Measurements from ENCODE around the gene LVRN.

The LVRN gene

GRCh38 chr5:116025866-116026265 lies 63.6 kb downstream of the LVRN start:
- no peak for DNase-seq

GRCh38 chr5:116032094-116032517 lies 69.8 kb downstream of the LVRN start, which contains the start of gene ARL14EPL:
TSS of gene ARL14EPL (plus strand) at chr5:116032472. CDS start at chr5:116051466, 18,994 bp downstream.
- DNase-seq = no peak

DNA sequence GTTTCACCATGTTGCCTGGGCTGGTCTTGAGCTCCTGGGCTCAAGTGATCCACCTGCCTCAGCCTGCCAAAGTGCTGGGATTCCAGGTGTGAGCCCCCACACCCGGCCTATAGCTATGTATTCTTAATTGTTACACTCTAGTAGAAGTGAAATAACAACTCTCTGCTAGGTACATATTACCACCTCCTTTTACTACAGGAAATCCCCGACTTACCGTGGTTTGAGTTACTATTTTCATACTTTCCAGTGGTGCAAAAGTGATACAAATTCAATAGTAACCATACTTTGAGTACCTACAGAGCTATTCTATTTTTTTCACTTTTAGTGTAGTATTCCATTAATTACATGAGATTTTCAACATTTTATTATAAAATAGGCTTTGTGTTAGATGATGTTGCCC lies 70.7 kb downstream of the LVRN start:
- no peak for DNase-seq

DNA sequence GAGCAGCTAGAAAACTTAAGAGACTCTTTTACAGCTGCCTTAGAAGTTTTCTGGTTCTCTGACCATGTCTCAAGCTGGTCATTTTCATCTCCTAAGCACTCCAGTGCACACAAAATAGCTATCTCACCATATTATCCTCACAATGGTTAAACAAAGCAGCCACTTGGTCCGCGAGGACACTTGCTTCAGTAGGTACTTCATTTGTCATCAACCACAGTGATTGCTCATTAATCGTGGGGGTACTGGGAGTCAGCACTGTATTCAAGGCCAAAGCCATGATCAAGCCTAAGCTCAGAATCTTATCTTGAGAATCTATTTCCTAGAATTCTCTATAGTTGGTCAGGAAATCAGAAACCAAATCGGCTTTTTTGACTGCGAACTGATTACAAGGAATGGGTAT lies 72.8 kb downstream of the LVRN start:
- no peak for DNase-seq

- no peak for DNase-seq
Observed at GRCh38 chr5:116037236-116037822, 75.1 kb downstream of the LVRN start.

GRCh38 chr5:116038817-116039216 lies 76.5 kb downstream of the LVRN start:
- DNase-seq = no peak

GRCh38 chr5:116042375-116042774 lies 80.1 kb downstream of the LVRN start:
- DNase-seq = no peak

- no peak for DNase-seq
Observed at GRCh38 chr5:116044073-116044472, 81.8 kb downstream of the LVRN start.

DNA sequence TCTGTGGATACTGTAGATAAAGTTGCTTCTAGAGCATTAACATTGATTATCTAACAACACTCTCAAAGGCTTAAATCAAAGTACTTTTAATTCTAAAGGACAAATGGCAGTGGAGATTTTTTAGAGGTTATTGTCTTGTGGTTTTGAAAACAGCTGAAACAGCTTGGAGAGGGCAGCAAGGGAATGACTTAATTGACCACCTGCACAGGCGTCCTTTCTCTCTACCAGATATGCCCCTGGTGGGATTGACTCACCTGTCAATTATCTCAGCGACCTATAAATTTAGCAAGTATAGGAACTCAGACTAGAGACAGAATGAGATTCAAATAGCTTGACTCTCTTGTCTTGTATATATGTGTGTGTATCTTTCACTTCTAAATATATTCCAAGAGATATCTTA lies 83.5 kb downstream of the LVRN start:
- DNase-seq = no peak

DNA sequence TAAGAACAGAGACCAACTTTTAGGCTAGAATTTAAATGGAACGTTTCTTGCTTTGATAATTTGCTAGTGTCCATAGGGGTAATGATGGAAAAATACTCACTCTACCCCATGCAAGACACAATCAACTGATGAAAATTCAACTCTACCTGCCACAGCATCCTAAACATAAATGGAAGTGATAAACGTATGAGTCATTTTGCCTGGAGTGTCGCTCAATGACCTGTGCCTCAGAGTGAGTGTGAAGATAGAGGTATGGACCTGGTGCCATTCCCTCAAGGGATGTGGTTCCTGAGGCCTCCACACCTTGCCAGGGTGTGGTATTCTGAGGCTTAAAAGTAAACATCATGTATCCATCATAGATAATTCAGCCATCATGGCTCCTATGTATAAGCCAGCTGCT lies 84.0 kb downstream of the LVRN start:
- DNase-seq = no peak

DNA sequence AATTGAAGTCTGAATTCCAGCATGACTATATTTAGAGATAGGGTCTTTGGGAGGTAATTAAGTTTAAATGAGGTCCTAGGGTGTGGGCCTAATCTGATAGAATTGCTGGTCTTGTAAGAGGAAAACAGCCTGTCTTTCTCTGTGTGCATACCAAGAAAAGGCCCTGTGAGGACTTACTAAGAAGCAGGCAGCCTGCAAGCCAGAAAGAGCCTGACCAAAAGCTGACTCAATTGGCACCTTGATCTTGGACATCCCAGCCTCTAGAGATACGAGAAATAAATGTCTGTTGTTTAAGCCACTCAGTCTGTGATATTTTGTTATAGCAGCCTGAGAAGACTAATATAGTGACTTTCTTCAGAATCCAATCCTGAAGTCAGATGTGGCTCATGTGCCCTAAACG lies 84.5 kb downstream of the LVRN start:
- DNase-seq = no peak

- no peak for DNase-seq
Observed at GRCh38 chr5:116058346-116058936, 96.2 kb downstream of the LVRN start.

DNA sequence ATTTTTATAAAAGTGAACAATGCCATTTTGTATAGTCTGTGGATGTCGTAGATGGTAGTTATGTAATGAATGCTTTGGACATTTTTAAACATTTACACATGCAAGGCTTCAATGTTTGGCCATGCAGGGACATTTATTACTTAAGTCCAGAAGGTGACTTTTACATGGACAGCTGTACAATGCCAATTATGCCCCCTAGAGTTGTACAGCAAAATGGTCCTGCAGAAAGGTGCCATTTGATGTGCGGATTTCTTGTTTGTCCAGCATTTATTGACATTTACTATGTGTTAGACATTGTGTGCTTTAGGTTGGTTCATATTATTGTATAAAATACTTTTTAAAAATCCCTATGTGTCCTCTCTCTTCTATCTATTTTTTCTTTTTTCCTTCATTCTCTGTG lies 100.1 kb downstream of the LVRN start:
- no peak for DNase-seq

DNA sequence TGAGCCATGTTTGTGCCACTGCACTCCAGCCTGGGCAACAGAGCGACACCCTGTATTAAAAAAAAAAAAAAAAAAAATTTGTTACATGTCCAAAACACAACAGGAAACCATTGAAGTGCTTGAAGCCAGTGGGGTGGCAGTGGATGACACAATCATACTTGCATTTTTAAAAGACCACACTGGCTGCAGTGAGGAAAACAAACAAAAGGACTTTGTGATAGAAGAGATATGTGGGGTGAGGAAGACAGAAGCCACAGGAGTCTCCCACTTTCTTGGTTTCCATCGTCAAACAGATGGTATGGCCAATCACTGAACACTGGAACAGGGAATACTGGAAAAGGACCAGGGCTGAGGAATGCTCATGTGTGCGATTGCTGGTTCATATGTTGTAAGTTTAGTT lies 101.7 kb downstream of the LVRN start:
- DNase-seq = no peak

DNA sequence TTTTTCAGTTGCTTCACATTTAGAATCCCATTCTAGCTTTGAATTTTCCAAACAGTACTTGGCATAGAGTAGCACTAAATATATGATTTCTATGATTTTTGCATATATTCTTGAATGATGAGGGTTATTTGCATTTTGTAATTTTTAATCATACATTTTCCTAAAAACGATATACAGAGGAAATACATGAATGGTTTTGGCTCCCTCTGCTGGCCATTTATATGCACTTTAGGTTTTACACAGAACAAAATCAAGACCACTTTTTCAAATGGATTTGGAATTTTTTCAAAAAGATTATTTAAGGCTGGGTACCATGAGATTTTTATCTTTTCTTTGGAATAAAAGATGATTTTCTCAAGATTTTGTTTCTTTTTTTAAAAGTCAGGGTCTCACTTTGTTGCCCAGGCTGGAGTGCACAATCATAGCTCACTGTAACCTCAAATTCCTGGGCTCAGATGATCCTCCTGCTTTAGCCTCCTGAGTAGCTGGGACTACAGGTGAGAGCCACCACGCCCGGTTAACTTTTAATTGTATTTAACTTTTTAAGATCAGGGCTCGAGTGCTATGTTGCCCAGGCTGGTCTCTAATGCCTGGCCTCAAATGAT lies 105.9 kb downstream of the LVRN start:
- peak; percentile 56 for DNase-seq

GRCh38 chr5:116071211-116071610 lies 108.9 kb downstream of the LVRN start:
- no peak for DNase-seq

DNA sequence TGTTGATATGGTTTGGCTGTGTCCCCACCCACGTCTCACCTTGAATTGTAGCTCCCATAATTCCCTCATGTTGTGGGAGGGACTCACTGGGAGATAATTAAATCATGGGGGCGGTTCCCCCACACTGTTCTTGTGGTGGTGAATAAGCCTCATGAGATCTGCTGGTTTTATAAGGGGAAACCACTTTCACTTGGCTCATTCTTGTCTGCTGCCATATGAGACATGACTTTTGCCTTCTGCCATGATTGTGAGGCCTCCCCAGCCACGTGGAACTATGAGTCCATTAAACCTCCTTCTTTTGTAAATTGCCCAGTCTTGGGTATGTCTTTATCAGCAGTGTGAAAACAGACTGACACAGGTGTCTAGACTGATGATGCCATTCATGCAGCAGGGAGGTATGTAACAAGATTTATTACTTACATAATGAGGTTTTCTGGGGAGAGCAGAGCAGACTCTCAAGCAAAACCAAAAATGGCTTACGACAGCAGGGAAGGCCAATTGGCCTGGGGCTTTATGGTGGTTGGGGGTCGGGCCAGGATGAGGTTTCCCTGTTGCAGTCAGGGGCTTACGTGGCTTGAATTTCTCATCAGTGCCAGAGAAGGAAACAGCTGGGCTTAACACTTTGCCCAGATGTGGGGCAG lies 113.0 kb downstream of the LVRN start:
- no peak for DNase-seq

DNA sequence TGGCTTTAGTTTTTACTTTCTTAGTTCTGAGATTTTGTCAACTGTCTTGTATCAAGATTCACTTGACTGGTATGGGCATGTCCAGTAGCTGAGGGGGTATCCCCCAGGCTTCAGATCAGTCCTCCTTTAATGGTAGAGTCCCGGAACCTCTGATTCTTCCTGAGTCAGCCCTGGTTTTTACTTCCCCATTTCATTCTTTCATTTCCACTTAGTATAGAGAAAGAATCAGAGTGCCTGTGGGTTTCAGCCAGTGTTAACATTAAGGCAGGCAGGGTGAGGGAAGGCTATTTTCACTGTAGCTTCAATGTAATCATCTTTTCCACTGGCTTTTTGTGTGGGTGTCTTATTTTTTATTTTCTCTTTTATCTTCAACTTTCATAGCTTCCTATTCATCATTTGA lies 114.2 kb downstream of the LVRN start:
- no peak for DNase-seq
